B cell (primary cell): ENCODE measurements around the gene TUBGCP2. TPM values are rescaled to one million over a fixed set of nuclear protein-coding genes. Genes with fewer than 3 reads are reported as not detected.

ENCODE experiments used
- ATAC-seq: fragments of 200-7000 bp; cut with Tn5 transposase; one replicate; pipeline ENCODE4 v1.10.0; 2021; ENCODE audit warnings: low read depth, mild to moderate bottlenecking, moderate number of reproducible peaks, moderate library complexity
- CTCF ChIA-PET: fragments of 350-600 bp; sonication (Branson Sonifier 250); formaldehyde crosslinking; loops from one replicate; lab custom pipeline; 2021; ENCODE audit warnings: antibody characterized with exemption, inconsistent platforms; lab: Charles Lee
- POLR2A ChIA-PET: fragments of 350-600 bp; sonication (Branson Sonifier 250); formaldehyde crosslinking; loops from one replicate; lab custom pipeline; 2021; ENCODE audit warnings: antibody characterized with exemption; lab: Charles Lee
- DNase-seq: peaks from one replicate; pipeline ENCODE4 v3.0.0; 2013
- H2AFZ ChIP-seq: 2 replicates; pipeline ENCODE4 v1.6.1; 2012; ENCODE audit warnings: mild to moderate bottlenecking, low read depth, low read length; ENCODE audit not compliant: insufficient read depth, poor library complexity, severe bottlenecking
- H3K27ac ChIP-seq, 2 donors: 1 replicate in 1 of 2; 2 replicates in 1 of 2; pipeline ENCODE4 v1.5.1; 2012 to 2013; ENCODE audit warnings: low read length in 2 of 2, mild to moderate bottlenecking in 2 of 2, moderate library complexity in 1 of 2
- H3K27me3 ChIP-seq, 4 experiments: fragments of 200-600 bp in 1 of 4; sonication (generic) in 1 of 4; replicated peaks in 1 of 4; 1 replicate in 2 of 4; 2 replicates in 2 of 4; pipeline versions ENCODE4 v1.6.1 to v1.7.0; 2013 to 2016; ENCODE audit warnings: low read length in 3 of 4, mild to moderate bottlenecking in 2 of 4, mixed read lengths in 1 of 4, moderate library complexity in 1 of 4; ENCODE audit not compliant: insufficient read depth in 4 of 4, control insufficient read depth in 3 of 4; ENCODE audit errors: control extremely low read depth in 1 of 4
- H3K36me3 ChIP-seq, 2 experiments: replicated peaks in 1 of 2; 1 replicate in 1 of 2; 2 replicates in 1 of 2; pipeline versions ENCODE4 v1.6.1 to v1.7.1; 2013; ENCODE audit warnings: low read length in 1 of 2; ENCODE audit not compliant: insufficient read depth in 2 of 2, control insufficient read depth in 1 of 2; ENCODE audit errors: control extremely low read depth in 1 of 2, extremely low read depth in 1 of 2
- H3K4me1 ChIP-seq, 2 donors: fragments of 200-600 bp in 1 of 2; sonication (generic) in 1 of 2; 1 replicate in 1 of 2; 2 replicates in 1 of 2; pipeline versions ENCODE4 v1.5.1 to v1.6.1; 2013 to 2017; ENCODE audit warnings: low read length in 2 of 2; ENCODE audit not compliant: control insufficient read depth in 2 of 2, insufficient read depth in 2 of 2
- H3K4me2 ChIP-seq: replicated peaks from 2 replicates; pipeline ENCODE3; 2012; ENCODE audit warnings: mild to moderate bottlenecking, low read depth, low read length; ENCODE audit not compliant: poor library complexity, severe bottlenecking
- H3K4me3 ChIP-seq, 5 experiments: fragments of 200-600 bp in 1 of 5; sonication (generic) in 1 of 5; 1 replicate in 3 of 5; 2 replicates in 2 of 5; pipeline versions ENCODE4 v1.5.1 to v1.7.0; 2011 to 2016; ENCODE audit warnings: low read length in 4 of 5, mild to moderate bottlenecking in 4 of 5, low read depth in 2 of 5, control low read depth in 1 of 5, moderate library complexity in 1 of 5; ENCODE audit not compliant: insufficient read depth in 1 of 5; ENCODE audit errors: control extremely low read depth in 1 of 5, extremely low read depth in 1 of 5
- H3K79me2 ChIP-seq: fragments of 200-600 bp; sonication (generic); one replicate; pipeline ENCODE4 v1.6.0; 2016; ENCODE audit warnings: low read length; ENCODE audit not compliant: control insufficient read depth, insufficient read depth
- H3K9ac ChIP-seq: fragments of 200-600 bp; sonication (generic); 2 replicates; pipeline ENCODE4 v1.6.1; 2017; ENCODE audit warnings: mild to moderate bottlenecking, low read length, moderate library complexity
- H3K9me3 ChIP-seq, 3 donors: one replicate each; pipeline versions ENCODE4 v1.6.1 to v1.7.1; 2013; ENCODE audit warnings: low read length in 2 of 3; ENCODE audit not compliant: control insufficient read depth in 2 of 3, insufficient read depth in 1 of 3; ENCODE audit errors: control extremely low read depth in 1 of 3
- H4K20me1 ChIP-seq: 2 replicates; pipeline ENCODE4 v1.6.0; 2012; ENCODE audit warnings: mild to moderate bottlenecking, low read length; ENCODE audit not compliant: insufficient read depth, control insufficient read depth, poor library complexity, severe bottlenecking
- H3K27ac Mint-ChIP-seq: one replicate; pipeline ENCODE4 v1.8.0; 2021; ENCODE audit warnings: mixed read lengths
- H3K27me3 Mint-ChIP-seq: one replicate; pipeline ENCODE4 v1.8.0; 2021; ENCODE audit warnings: mixed read lengths
- H3K4me1 Mint-ChIP-seq: one replicate; pipeline ENCODE4 v1.8.0; 2021; ENCODE audit warnings: mixed read lengths
- H3K4me3 Mint-ChIP-seq: one replicate; pipeline ENCODE4 v1.8.0; 2021; ENCODE audit warnings: mixed read lengths
- H3K9me3 Mint-ChIP-seq: one replicate; pipeline ENCODE4 v1.8.0; 2022; ENCODE audit warnings: mixed read lengths; ENCODE audit not compliant: insufficient read depth
- CTCF ChIP-seq: fragments of 200-600 bp; IDR thresholded peaks from one replicate; pipeline ENCODE4 v1.8.0; 2022; ENCODE audit warnings: antibody characterized with exemption, mild to moderate bottlenecking
- EZH2 ChIP-seq: IDR thresholded peaks from 2 replicates; pipeline ENCODE4 v1.6.1; 2012; ENCODE audit warnings: borderline replicate concordance, low read depth, mild to moderate bottlenecking, moderate library complexity, low read length; ENCODE audit not compliant: insufficient read depth, poor library complexity, severe bottlenecking
- WGBS: methylation state at CpG from one replicate; pipeline ENCODE4 v1.1.5; 2013; ENCODE audit warnings: missing lambda C conversion rate; ENCODE audit not compliant: insufficient coverage; 5-methylcytosine and 5-hydroxymethylcytosine counted together
- intact Hi-C: fragments of 100-400 bp; cut with micrococcal nuclease; formaldehyde crosslinking; loops from one replicate; pipeline ENCODE4 v1.10.0; 2022
- polyA plus RNA-seq: library from polyadenylated mRNA; depleted of rRNA; stranded (reverse); fragments of >200 nt; gene quantifications from 2 replicates; pipeline ENCODE4 v1.2.3, GENCODE V29; 2012
- total RNA-seq, 2 donors: library from RNA; stranded (reverse); fragments of 120-200 nt in 1 of 2; gene quantifications; 1 replicate in 1 of 2; 2 replicates in 1 of 2; pipeline versions ENCODE4 v1.2.3 to v1.2.4, GENCODE V29; 2013 to 2022

The TUBGCP2 gene
- total and polyA plus RNA-seq, 2 donors (not counting 1 experiment from before 2014, with no cell fraction given), result 50.3 to 90.3 TPM

- Histone ChIP-seq H3K4me1 (peaks cover 4 to 21% of the 10 kb centered on the region in 2 donors), H4K20me1 (peaks cover 36% of the 10 kb centered on the region), H3K4me2 (no peak overlapping the region), H3K27ac (no peak overlapping the region), H2AFZ (no peak overlapping the region), H3K36me3 (peaks cover 0 to 71% of the 10 kb centered on the region in 2 experiments), H3K9me3 (no peaks in the 10 kb centered on the region), H3K27me3 (no peaks in the 10 kb centered on the region), H3K4me3 (no peak overlapping the region), H3K9ac (no peak overlapping the region), H3K79me2 (no peaks in the 10 kb centered on the region)
- Mint-ChIP-seq H3K27ac (no peak overlapping the region), H3K9me3 (no peaks in the 10 kb centered on the region), H3K4me3 (no peak overlapping the region), H3K4me1 (peaks cover 14% of the 10 kb centered on the region), H3K27me3 (no peaks in the 10 kb centered on the region)
- ATAC-seq (no peak), DNase-seq (no peak)
- CTCF ChIA-PET, result no interaction called here
- POLR2A ChIA-PET, result no interaction called here
- 83% methylated on average over 26 of the region's 26 CpGs for WGBS
- TF ChIP-seq EZH2 (no peak), CTCF (no peak)
- intact Hi-C loops, result no loop called here
Measured at GRCh38 chr10:133269367-133269766, 39.3 kb downstream of the TUBGCP2 start.

DNA sequence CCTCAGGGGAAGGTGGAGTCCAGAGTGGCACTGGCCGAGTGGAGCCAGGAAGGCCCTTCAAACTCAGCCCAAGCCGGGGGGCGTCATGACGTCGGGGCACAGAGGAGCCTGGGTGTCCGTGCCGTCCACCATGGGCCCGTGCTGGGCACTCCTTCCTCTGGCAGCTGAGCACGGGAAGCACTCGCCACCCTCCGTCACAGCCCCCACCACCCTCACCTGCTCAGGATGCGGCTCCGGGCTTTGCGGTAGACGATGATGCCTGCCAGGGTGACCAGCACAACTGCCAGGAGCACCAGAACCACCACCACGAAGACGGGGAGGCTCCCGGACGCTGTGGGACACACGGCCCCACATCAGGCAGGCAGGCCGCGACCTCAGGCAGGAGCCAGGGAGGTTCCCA, 40.1 kb downstream of the TUBGCP2 start:
- no peak for ATAC-seq
- Mint-ChIP-seq H3K4me1 (peaks cover 21% of the 10 kb centered on the region), H3K27ac (no peak overlapping the region), H3K9me3 (no peaks in the 10 kb centered on the region), H3K27me3 (no peaks in the 10 kb centered on the region), H3K4me3 (no peak overlapping the region)
- peaks cover 0 to 64% of the 10 kb centered on the region in 2 experiments for H3K36me3 ChIP-seq
- POLR2A ChIA-PET, result no interaction called here
- no peak overlapping the region for H3K27ac ChIP-seq
- H3K4me1 ChIP-seq, result peaks cover 12 to 22% of the 10 kb centered on the region in 2 donors
- intact Hi-C loops, result no loop called here
- no peak for DNase-seq
- H3K9me3 ChIP-seq, result no peaks in the 10 kb centered on the region
- H3K4me3 ChIP-seq, result no peak overlapping the region
- H3K79me2 ChIP-seq, result no peaks in the 10 kb centered on the region
- H3K9ac ChIP-seq, result no peak overlapping the region
- CTCF ChIA-PET, result no interaction called here
- WGBS, result 96% methylated on average over 22 of the region's 22 CpGs
- H4K20me1 ChIP-seq, result peaks cover 30% of the 10 kb centered on the region
- H2AFZ ChIP-seq, result no peak overlapping the region
- no peak for TF ChIP-seq CTCF
- no peak for TF ChIP-seq EZH2
- no peak overlapping the region for H3K4me2 ChIP-seq
- no peaks in the 10 kb centered on the region for H3K27me3 ChIP-seq
